GM19452 (cell line): ENCODE data around the gene CDK13.
"Not testable (repeated sequence)": the region's sequence is repeated elsewhere in the genome, so short reads cannot be mapped to it uniquely, and the experiment has no call there.

ENCODE experiments used
- ATAC-seq: cut with Tn5 transposase; IDR thresholded peaks from one replicate; pipeline ENCODE4 v1.9.1; 2021; ENCODE audit not compliant: unreplicated experiment

CDK13 gene

DNA sequence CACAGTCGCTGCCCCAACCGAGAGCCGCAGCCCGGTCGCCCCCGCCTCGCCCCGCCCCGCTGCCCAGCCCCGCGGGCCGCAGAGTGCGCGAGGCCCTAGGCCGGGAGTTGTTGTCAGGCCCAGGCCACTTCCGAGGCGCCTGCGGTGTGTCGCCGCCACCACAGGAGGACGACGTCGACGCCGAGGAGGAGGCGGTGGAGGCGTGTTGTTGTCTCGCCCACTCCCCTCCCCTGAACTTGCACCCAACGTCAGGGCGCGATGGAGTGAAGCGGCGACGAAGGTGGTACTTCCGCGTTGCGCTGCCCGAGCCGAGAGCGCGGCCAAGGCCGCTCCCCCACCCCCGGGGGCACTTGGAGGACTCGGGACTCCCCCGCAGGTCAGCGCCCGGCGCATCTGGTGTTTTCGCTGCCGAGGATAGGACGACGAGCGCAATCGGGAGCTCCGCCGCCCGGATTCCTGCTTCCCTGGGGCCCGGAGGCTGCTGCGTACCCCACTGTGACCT, at the start of gene CDK13:
Gene CDK13 (plus strand): TSS at position 286 of the 502 bp plus-strand sequence. CDS start 386 bp downstream, outside the sequence.
- peak; percentile 37 for ATAC-seq

DNA sequence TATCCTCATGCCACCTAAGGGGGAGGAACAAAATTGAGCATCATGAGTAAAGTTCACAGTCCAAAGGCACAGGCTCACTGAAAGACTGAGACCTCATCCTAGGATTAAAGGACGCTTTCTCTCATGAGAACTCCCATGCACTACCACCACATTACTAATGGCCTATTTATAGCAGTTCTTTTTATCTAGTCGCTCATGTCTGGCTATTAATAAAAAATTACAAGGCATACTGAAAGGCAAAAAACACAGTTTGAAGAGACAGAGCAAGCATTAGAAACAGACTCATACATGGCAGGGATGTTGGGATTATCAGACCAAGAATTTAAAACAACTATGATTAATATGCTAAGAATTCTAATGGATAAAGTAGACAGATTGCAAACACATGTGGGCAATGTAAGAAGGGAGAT, 46.0 kb upstream of the CDK13 start:
- ATAC-seq: no peak

DNA sequence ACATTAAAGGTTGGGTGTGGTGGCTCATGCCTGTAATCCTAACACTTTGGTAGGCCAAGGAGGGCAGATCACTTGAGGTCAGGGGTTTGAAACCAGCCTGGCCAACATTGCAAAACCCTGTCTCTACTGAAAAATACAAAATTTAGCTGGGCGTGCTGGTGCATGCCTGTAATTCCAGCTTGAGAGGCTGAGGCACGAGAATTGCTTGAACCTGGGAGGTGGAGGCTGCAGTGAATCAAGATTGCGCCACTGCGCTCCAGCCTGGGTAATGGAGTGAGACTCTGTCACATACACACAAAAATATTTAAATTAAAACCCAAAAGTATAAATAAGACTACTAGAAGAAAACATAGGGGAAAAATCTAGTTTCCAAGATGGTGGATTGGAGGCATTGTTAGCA, 41.9 kb upstream of the CDK13 start:
- ATAC-seq: no peak

DNA sequence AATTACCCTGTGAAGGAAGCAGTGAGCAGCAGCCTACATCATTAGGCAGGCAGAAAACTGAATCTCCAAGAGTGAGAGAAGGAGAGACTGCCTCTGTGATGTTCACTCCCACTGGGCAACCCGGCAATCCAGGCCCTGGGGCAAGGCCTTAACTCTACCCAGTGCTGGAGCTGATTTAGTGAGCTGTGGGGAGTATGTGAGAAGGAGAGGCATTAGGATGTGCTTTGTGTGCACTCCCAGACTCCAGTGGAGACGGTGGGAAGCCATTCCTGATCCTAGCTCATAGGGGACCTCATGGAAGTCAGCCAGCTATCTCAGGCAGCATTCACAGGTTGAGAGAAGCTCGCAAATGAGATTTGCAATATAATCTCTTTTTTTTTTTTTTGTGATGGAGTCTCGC, 41.1 kb upstream of the CDK13 start:
- ATAC-seq: no peak

DNA sequence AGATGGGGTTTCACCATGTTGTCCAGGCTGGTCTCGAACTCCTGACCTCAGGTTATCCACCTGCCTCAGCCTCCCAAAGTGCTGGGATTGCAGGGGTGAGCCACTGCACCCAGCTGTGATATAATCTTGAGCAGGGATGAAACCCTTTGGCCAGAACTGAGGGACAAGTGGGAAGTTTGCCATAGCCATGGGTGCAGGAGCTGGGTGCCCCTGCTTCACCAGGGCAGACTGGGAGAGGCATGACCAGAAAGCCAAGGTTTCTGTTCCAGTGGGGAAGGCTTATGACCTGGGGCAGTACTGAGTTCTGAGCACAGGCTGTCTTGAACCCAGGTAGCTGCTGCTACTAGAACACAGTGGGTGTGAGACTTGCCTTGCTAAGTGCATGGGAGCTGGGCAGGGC, 40.5 kb upstream of the CDK13 start:
- no peak for ATAC-seq

DNA sequence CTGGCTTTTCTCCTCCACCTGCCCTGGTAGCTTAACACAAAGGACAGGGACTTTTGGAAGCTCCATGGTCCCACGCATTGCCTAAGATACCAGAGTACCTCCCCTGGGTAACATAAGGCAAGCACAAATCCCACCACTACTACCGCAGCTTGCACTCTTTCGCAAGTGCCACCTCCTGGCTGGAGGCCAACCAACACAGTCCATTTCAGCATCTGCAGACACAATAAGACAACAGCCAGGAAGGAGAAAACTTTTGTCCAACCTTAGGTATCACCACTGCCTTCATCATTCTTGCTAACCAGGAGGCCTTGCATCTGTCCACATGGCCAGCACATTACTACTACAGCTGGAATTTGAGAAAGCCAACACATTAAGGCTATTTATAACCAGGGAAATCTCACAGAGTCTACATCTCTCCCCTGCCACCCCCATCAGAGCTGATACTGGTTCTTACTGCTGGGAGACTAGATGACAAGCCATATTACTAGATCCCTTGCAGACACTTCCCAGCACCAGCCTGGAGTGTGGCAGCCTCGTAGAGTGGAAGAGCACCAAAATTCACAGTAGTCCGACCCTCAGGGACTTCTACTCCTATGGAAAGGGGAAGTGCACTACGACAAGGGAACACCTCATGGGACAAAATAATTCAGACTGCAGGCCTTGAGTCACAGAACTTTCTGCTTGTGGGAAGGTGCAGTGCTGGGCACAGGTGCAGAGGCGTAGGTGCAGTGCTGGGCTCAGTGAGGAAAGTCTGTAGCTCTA, 39.8 kb upstream of the CDK13 start:
- ATAC-seq: no peak

DNA sequence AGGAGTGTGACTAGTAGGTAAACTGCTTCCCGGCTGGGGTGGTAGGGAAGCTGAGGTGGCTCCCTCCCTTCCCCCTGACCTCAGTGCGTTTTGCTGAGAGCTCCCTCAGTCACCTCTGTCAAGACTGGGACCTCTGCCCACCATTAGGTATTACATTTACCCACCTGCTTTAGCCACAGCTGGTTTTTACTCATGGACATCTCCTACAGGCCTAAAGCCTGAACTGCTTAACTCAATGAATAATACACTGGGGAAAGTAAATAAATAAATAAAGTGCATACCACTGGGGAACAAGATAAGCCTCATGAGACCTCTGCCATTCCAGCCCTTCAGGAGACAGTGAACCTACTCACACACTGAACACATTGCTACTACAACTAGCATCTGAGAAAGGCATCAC, 38.9 kb upstream of the CDK13 start:
- ATAC-seq: no peak

DNA sequence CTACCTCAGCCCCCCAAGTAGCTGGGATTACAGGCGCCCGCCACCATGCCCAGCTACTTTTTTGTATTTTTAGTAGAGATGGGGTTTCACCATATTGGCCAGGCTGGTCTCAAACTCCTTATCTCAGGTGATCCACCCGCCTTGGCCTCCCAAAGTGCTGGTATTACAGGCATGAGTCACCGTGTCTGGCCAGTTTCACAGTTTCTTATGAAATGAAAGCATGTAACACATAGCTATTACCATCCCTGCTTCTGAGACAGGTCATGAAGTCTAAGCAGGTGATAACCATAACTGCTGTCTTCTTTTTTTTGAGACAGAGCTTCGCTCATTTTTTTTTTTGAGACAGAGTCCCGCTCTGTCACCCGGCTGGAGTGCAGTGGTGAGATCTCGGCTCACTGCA, 34.2 kb upstream of the CDK13 start:
- ATAC-seq: not testable (repeated sequence)

DNA sequence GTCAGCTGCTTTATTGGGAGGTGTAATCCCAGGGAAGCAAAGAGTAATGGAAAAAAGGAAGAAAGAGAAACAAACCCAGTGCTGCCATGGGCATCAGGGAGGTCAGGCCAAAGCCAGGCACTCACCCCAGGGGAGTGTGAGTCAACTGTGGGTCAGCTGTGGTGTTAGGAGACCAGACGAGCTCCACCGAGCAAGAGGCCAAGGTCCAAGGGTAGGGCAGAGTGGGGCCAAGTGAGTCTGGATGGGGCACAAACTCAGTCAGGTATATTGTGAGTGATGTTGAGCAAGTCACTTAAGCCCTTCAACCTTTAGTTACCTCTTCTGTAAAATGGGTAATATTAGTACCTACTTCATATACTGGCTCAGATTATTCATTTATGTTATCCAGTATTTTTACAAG, 30.4 kb upstream of the CDK13 start:
- no peak for ATAC-seq

DNA sequence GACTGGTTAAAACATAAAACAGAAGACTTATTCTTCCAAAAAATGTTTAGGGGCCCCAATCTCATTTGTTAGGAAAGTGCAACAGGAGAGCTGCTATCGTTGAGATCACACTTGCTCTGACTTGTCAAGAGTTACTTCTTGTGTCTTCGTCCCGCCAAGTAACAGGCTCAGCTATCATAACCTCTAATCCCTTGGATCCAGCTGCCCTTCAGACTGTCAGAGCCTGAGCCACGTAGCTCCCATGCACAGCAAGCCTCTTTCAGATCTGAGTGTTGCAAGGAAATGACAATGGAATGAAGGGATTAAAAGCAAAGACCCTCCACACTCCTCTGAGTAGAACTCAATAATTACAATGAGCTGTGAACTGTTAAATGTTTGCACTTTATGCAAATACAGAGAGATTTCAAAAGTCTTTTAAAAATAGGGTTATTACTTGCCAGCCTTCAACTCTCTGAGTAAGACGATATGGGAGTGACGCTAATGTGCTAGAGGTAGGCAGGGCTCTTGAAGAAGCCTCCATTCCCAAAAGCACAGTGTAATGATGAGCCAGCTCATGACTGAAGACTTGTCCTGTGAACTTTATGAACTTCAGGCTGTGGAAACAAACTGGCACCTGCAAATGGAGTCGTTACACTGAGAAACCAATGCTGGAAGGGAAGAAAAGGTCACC, 28.4 kb upstream of the CDK13 start:
- no peak for ATAC-seq

DNA sequence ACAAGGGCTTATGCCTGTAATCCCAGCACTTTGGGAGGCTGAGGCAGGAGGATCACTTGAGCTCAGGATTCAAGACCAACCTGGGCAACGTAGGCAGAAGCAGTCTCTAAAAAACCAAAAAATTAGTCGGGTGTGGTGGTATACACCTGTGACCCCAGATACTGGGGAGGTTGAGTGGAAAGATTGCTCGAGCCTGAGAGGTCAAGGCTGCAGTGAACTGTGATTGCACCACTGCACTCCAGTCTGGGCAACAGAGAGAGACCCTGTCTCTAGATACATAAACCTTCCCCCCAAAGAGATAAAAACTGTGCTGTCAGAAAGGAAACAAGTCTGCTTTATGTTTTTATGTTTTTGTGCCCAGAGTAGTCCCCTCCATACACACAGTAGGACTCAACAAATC, 27.5 kb upstream of the CDK13 start:
- no peak for ATAC-seq

DNA sequence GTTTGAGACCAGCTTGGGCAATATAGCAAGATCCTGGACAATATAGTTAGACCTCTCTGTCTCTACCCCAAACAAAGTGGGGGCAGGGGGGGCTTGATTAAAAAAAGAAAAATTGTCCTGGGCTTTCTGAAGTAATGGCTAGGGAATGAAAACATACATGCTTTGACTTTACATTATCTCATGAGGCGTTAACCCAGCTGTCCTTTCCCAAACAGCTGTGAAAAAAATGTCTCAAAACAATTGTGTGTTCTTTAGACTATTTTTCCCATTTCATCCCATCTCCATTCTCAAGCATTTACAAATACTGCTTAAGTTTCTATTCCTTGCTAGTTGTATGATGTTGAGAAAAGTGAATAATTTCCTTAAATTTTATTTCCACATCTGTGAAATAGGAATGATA, 27.0 kb upstream of the CDK13 start:
- ATAC-seq: no peak

DNA sequence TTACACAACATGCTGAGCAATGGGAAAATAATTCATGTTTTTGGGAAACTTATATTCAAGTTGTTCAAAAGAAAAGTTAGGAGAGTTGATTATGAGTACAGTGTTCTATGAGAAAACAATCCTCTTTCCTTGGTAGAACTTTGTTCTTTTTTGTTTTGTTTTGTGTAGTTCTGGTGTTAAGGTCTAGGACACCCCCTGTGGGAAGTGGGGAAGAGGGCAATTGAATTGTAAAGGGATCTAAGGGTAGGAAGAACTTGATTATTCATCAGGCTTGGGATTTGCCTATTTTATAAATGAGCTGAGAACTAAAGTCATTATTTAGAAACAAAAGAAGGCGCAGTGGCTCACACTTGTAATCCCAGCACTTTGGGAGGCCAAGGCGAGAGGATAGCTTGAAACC, 25.9 kb upstream of the CDK13 start:
- no peak for ATAC-seq

DNA sequence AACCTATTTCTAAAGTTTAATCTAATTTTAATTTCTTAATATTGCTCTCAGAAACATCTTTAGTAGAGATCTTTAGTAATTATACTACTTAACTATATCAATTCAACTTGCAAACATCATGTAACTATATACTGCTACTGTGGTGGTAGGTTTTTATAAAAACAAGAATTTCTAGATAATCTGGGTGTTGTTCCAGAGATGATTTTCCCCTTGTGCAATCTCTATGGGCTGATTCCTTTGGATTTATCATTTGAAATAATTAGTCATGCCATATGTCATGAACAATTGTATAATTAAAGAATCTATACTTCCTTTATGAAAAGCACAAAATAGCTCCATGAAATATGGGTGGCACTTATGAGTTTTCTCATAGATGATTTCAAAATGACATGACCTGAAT, 23.9 kb upstream of the CDK13 start:
- ATAC-seq: no peak

DNA sequence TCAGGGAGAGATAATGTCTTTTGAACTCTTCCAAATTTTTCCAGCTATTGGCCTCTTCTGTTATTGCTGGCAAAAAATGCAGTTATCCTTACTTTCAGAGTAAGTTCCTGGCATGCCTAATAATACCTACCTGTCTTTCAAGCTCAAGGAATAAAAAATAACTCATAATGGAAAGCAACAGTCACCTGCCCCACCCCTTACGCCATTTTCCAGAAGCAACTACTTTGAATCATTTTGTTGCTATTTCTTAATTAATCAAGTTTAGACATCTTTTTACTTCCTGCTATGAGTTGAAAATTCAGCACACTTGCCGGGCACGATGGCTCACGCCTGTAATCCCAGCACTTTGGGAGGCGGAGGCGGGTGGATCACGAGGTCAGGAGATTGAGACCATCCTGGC, 23.0 kb upstream of the CDK13 start:
- ATAC-seq: no peak

DNA sequence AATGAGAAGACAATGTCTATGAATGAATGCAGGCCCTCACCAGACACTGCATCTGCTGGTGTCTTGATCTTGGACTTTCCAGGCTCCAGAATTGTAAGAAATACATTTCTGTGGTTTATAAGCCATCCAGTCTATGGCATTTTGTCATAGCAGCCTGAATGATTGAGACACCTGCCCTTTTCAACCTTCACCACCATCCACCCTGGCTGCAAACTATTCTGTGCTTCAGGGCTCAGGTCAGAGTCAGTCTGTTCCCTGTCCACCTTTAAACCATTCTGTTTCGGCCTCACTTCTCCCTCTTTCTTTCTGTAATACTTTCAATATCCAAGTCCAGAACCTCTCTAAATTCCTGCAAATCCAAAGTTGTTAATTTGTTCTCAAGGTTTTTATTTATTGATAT, 15.9 kb upstream of the CDK13 start:
- ATAC-seq: no peak

DNA sequence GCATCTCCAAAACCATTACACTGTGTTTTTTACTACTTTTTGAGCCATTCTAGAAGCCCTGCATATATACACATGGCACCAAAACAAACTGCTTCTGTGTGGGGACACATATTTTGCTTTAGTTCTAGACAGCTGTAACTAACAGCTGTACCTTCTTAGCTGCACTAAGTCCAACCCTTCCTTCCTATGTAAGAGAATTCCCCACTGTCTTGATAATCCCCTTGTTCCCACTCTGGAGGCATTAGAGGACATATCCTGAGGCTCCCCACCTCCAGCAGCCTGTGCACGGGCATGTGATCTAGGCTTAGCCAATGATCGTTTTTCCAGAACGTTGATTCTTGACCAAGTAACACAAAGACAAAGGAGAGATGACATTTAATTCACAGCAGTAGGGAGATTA, 13.3 kb upstream of the CDK13 start:
- ATAC-seq: no peak

DNA sequence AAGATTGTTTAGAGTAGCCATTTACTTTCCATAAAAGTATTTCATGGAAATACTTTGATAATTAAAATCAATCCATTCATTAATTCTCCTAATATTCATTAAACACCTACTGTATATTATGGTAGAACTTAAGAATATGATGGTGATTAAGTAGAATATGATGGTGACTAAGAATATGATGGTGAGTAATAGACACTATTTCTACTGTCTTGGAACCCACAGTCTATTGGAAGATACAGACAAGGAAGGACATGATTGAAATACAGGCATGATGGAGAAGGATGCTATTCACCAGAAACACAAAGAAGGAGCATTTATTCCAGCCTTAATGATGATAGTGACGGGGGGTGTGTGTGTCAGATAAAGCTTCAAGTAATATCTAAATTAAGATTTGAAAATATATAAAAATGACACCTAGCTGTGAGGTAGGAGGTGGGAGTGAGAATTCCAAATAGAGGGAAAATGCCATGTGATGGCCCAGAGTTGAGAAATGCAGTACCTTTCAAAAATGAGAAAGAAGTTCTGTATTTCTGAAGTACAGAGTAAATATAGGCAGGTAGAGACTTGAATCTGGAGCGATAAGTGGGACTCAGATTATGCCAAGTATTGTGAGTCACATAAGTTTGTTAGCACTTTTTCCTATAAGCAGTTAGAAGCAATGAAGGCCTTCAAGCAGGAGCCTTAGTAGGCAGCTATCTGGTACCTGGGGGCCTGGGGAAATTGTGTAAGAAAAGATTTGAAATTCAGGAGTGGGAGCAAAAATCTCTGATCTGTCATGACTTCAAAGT, 12.5 kb upstream of the CDK13 start:
- ATAC-seq: no peak

DNA sequence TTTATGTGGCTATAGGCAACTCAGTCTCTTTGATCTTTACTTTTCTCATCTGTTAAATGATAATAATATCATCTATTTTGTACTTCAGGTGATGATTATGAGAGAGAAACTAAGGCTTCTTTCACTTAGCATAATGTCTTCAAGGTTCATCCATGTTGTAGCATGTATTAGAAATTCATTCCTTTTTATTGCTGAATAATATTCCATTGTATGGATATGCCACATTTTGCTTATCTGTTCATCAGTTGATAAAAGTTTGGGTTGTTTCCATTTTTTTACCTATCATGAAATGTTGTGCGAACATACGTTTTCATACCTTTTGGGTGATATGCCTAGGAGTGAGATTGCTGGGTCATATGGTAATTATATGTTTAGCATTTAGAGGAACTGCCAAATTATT, 7.2 kb upstream of the CDK13 start:
- ATAC-seq: no peak

DNA sequence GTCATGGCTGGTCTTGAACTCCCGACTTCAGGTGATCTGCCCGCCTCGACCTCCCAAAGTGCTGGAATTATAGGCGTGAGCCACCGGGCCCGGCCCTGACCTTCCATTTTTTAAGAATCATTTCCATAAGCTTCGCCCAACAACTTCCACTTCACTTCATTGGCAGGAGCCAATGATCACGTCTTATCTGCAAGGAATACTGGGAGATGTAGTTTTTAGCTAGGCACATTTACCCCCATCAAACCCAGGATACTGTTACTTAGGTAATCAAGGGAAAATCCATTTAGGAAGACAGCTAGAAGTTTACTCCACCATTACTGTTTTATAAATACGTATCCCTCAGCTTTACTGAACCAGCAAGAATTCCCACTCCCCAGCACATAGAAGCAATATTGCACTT, 3.4 kb upstream of the CDK13 start:
- no peak for ATAC-seq

DNA sequence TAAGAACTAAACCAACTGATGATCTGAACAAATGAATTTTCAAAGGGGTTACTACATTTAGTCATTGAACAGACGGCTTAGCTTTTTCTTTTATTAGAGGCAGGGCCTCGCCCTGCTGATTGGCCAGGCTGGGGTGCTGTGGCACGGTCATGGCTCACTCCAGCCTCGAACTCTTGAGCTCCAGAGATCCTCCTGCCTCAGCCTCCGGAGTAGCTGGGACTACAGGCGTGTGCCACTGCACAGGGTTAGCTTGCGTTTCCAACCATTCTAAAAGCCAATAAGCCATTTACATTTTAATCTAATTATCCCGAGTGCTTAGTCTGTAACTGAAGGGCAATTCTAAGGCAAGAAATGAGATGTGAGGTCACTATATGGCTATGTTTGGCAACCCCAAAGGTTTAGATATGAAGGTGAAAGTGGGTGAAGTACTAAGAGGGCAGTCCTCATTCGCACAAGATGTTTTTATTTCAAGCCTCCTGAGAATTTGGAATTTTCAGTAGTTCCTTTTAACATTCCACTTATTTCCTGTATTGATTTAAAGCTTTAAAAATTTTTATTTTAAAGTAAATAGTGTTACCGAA, 1.6 kb upstream of the CDK13 start:
- ATAC-seq: no peak
